ENCODE measurements around the gene YARS1.
A peak's percentile ranks its signal among the peaks of the same experiment; 100 is the strongest.

The YARS1 gene

DNA sequence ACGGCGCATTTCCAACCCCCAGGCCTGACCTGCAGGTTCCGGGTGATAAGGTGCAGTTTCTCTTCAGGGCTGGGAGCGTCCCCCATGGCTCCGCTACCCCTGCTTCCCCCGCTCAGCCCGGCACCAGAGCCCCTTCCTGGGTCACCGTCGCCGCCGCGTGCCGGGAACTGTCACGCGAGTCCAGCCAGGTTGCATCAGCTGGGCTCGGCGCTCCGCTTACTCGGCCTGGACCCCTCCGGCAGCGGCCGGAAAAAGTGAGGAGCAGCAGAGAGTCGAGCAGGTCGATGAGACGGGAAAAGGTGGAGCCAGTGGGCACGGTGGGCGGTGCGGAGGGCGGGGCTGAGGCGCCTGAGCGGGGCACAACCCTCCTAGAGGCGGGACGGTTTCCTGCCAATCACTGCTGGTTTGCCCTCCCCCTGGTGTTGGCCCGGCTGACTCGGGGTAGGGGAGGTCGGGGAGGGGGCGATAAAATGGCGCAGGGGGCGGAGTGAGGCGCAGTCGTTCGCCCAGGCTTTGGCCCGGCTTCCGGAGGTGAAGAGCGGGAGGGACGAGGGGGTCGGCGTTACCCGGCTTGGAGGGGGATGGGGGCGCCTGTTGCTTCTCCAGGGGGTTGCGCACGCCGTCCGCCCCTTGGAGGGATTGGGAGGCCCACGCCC lies at the start of gene YARS1, which contains the start of gene S100PBP:
Gene YARS1, minus strand, starts transcription at position 200 of the 656 bp plus-strand sequence. Its CDS starts 114 bp downstream, at position 86.
Gene S100PBP, plus strand, starts transcription at position 495 of the 656 bp plus-strand sequence. CDS start 8,447 bp downstream, outside the sequence.
- DNase-seq (ENCODE audit: low read depth): peak; percentile 100

DNA sequence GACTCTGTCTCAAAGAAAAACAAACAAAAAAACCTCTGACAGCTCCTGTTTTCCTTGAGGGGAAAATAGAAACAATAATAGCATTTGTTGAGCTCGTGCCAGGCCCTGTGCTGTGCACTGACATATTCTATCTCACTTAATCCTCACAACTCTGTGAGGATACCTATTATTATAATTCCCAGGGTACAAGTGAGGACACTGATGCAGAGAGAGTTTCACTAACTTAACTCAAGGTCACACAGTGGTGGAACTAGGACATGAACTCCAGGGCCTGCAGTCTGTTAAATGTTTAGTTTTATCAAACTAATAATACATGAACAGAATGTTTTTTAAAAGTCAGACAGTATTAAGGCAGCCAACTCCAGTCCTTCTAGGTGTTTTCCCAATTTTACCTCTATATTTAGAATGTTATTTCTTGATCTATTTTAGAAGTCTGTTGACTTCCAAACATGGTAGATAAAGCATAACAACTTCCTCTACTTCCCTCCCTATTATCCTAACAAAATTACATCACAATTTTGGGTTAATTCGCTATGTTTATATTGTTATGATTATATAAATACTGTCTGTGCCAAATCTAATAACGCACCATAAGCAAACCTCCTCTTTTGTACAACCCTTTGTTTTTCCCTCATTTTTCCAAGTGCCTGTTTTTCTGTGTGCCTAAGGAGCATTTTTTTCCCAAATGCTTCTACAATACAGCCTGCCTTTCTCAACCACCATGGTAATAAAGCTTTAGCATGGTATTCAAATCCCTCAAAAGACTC lies 48.7 kb upstream of the YARS1 start:
- DNase-seq (ENCODE audit: low read depth): no peak

GRCh38 chr1:32864375-32865019 lies 47.3 kb upstream of the YARS1 start:
- no peak for DNase-seq (ENCODE audit: low read depth)

- DNase-seq (ENCODE audit: low read depth): no peak
Observed at GRCh38 chr1:32863881-32864245, 46.7 kb upstream of the YARS1 start.

GRCh38 chr1:32863218-32863880 lies 46.2 kb upstream of the YARS1 start:
- no peak for DNase-seq (ENCODE audit: low read depth)

- no peak for DNase-seq (ENCODE audit: low read depth)
Observed at GRCh38 chr1:32861904-32862695, 44.9 kb upstream of the YARS1 start.

DNA sequence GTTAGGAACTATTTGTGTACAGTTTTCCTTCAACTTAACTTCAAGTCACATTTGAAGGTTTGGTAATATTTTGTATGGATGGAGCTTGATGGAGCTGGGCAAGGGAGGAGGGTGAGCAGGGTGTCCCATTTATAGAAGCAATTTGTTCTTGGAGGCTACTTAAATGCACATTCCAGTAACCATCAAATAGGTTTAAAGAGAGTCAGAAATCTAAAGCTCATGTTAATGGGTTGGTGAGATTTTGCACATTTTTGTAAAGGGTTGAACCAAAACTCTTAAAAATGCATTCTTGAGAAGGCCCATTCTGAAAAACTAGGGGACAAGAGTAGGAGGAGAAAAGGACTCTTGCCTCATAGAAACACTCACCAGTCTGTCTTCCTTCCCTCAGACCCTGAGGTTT lies 43.4 kb upstream of the YARS1 start:
- no peak for DNase-seq (ENCODE audit: low read depth)

DNA sequence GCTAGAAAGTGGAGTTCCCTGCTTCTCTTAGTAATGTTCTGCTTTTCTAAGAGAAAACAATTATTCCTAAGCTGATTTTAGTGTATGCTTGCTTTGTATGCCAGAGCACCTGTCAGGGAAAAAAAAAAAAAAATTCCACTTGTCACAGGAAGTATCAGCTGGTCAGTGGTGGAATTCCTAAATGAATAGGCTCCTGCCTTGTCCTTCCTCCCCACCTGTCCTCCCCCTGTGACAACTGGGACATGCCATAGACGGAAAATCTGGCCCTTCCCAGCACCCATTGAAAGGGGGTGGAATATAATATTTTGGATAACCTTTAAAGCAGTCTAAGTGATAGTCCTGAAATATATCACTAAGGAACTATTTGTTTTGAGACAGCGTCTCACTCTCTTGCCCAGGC lies 42.8 kb upstream of the YARS1 start:
- no peak for DNase-seq (ENCODE audit: low read depth)

DNA sequence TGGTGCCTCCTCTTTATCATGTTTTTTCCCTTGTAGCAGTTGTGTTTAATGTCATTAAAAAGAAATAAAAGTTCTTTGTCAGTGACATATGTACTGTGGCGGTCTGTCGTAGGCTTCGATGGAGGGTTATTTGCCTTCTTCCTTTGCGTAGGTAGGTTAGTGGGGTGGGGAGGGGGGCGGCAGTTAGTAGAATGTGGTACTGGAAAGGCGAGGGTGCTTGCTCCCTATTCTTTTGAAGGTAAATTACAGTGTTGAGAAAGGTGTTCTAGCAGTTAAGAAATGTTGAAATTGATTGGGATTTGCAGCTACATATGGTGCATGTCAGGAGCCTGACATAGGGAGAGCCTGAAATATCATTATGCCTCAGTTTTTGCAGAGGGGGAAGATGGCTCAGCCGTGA lies 41.6 kb upstream of the YARS1 start:
- DNase-seq (ENCODE audit: low read depth): no peak

DNA sequence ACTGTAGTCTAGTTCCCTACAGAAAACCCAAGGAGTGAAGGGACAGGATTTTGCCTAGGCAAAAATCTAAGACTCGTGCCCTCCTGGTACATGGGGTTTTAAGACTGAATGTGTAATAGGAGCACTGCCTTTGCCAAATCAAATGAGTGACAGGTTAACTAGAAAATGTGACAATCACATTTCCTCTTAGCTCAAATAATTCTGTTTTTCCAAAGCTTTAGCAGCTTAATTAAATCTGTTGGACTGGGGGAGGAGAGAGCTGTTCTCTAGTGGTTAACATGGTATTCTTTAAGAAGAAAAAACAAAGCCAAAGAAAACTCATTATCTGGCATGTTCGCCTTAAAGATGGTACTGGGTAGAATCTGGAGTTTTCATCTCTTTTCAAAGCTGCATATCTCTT lies 41.0 kb upstream of the YARS1 start:
- DNase-seq (ENCODE audit: low read depth): no peak

GRCh38 chr1:32855861-32856617 lies 38.9 kb upstream of the YARS1 start:
- no peak for DNase-seq (ENCODE audit: low read depth)

DNA sequence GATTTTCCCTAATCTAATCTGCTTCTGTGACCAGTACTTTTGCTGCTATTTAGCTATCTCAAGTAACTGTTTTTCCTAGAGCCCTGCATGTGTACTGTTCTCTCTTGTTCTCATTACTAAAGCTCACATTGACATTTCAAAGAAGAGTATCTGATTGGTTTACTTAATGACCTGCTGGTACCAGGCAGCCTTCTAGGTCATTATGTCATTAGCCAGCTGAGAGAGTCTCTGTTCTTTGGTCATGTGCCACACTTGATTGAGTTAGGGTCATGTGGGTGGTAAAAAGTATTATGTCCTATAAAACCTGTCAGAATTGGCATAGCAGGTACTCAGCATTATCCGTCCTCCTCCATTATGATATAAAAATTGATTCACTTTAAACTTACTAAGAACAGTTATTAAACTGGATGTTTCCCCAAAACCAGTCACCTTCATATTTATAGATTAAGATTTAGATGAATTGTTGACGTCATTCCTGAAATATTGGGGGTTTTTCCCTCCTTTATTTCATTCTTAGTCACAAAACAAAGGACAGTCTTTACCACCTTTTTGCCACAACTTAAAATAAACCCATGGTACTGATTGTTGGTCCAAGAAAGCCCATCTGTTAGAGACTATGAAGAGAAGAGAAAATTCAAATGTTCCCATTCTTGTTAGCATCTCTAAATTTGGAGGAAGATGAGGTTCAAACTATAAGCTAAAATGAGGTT lies 31.4 kb upstream of the YARS1 start:
- DNase-seq (ENCODE audit: low read depth): no peak

- DNase-seq (ENCODE audit: low read depth): no peak
Observed at GRCh38 chr1:32831878-32832277, 14.7 kb upstream of the YARS1 start.

DNA sequence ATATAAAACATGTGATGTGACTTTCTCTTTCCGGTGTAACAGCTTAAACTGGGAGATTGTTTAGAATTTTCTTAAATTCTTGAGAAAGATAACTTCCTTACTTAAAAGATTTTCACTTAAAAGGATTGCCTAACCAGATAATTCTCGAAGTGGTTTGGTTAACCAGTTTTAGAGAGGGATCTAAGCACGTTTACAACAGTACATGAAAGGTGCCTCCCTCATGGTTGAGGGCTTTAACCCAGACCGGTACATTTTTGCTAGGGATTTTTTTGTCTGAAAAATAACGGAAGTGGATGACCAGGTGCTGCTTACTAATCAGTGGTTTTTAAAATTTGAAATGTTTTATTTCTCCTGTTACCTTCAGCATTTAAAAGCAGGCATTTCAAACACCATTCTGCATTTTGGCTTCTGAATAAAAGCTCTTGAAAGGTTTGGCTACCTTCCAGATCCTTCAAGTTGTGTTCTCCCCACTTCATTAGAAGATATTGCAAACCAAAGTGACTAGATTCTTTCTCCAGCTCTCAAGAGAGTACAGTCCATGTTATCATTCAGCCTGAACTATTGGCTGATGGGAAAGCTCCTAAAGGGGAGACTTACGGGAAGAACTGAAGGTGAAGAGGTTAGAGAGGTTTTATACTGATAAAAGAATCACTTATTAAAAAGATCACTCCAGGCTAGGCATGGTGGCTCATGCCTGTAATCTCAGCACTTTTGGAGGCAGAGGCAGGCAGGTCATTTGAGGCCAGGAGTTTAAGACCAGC lies 13.1 kb upstream of the YARS1 start:
- DNase-seq (ENCODE audit: low read depth): no peak

GRCh38 chr1:32828341-32828740 lies 11.2 kb upstream of the YARS1 start:
- DNase-seq (ENCODE audit: low read depth): no peak

- no peak for DNase-seq (ENCODE audit: low read depth)
Observed at GRCh38 chr1:32825181-32825580, 8.0 kb upstream of the YARS1 start.

DNA sequence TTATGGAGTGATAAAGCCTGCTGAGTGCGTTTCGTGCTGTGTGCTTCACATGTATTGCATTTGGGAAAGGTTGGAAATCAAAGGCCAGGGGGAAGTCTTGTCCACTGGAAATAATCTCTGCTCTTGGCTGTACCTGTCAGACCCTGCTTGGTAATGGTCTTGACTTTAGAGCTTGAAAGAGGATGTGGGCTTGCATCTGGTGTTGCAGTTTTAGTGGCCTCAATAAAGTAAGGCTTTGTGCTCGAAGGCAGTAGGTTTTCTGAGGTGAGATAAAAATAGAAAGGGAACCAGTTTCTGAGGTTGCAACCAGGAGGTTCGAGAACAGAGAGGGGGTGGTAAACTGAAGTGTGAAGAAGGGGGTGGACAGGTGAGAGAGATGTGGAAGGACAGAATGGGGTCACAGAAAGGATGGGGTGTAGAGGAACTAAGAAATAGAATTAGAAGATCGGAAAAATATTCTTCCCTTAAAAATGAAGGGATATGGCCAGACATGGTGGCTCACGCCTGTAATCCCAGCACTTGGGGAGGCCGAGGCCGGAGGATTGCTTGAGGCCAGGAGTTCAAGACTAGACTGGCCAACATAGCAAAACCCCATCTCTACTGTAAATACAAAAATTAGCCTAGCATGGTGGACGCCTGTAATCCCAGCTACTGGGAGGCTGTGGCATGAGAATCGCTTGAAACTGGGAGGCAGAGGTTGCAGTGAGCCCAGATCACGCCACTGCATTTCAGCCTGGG lies 1.8 kb upstream of the YARS1 start:
- no peak for DNase-seq (ENCODE audit: low read depth)

- DNase-seq (ENCODE audit: low read depth): no peak
Observed at GRCh38 chr1:32817815-32818786, 943 bp upstream of the YARS1 start.
